Large intestine (tissue), 3 donors: Measurements from ENCODE around the gene MR1. TPM values are rescaled to one million over a fixed set of nuclear protein-coding genes. Genes with fewer than 3 reads are reported as not detected.

Source experiments
- DNase-seq, 2 donors: peaks; one replicate each; pipeline versions ENCODE4 v3.0.0 to v3.0.0-alpha.2; 2013
- H3K27ac ChIP-seq: one replicate; pipeline ENCODE4 v1.5.1; 2013; ENCODE audit warnings: low read length
- H3K27me3 ChIP-seq: 2 replicates; pipeline ENCODE4 v1.6.1; 2013; ENCODE audit warnings: low read length; ENCODE audit not compliant: control insufficient read depth, insufficient read depth
- H3K36me3 ChIP-seq: 2 replicates; pipeline ENCODE4 v1.6.1; 2013; ENCODE audit warnings: low read length; ENCODE audit not compliant: control insufficient read depth, insufficient read depth
- H3K4me1 ChIP-seq: one replicate; pipeline ENCODE4 v1.6.1; 2013; ENCODE audit warnings: low read length; ENCODE audit not compliant: control insufficient read depth, insufficient read depth
- H3K4me3 ChIP-seq: one replicate; pipeline ENCODE4 v1.5.1; 2013; ENCODE audit warnings: low read length
- H3K9me3 ChIP-seq: one replicate; pipeline ENCODE4 v1.6.1; 2013; ENCODE audit warnings: mild to moderate bottlenecking, low read depth, low read length, moderate library complexity; ENCODE audit not compliant: control insufficient read depth
- WGBS: methylation state at CpG from one replicate; pipeline ENCODE4 v1.1.5; 2013; ENCODE audit warnings: low lambda C conversion rate; ENCODE audit not compliant: insufficient coverage; 5-methylcytosine and 5-hydroxymethylcytosine counted together
- polyA plus RNA-seq: library from polyadenylated mRNA; unstranded; fragments of 120-200 nt; gene quantifications from one replicate; pipeline ENCODE4 v1.2.1, GENCODE V29; 2013

Gene MR1
- polyA plus RNA-seq, 1 donor = 10.9 TPM

GRCh38 chr1:181012203-181012745 is 21.5 kb upstream of the MR1 start:
- no peaks in the 10 kb centered on the region for H3K4me1 ChIP-seq
- no peaks in the 10 kb centered on the region for H3K27me3 ChIP-seq
- no CpG with 5 or more reads among the region's 4 CpGs for WGBS
- H3K27ac ChIP-seq = no peak overlapping the region
- no peak for DNase-seq
- no peak overlapping the region for H3K4me3 ChIP-seq
- no peaks in the 10 kb centered on the region for H3K9me3 ChIP-seq
- H3K36me3 ChIP-seq = no peaks in the 10 kb centered on the region

DNA sequence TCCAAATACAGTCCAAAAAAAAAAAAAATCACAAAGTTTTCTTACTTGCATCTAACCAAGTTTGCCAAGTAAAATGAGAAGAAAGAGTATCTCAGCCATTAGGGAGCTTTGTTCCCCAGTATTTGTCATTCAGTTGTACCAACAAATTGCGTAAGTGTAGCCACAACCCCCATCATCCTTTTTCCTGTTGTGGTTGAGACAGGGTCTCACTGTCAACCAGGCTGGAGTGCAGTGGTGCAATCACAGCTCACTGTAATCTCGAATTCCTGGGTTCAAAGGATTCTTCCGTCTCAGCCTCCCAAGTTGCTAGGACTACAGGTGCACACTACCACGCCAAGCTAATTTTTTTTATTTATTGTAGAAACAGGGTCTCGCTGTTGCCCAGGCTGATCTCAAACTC is 20.6 kb upstream of the MR1 start:
- DNase-seq = no peak
- H3K4me3 ChIP-seq = no peak overlapping the region
- H3K27ac ChIP-seq = no peak overlapping the region
- H3K27me3 ChIP-seq = no peaks in the 10 kb centered on the region
- no peaks in the 10 kb centered on the region for H3K36me3 ChIP-seq
- no peaks in the 10 kb centered on the region for H3K9me3 ChIP-seq
- WGBS = no CpG with 5 or more reads among the region's 5 CpGs
- H3K4me1 ChIP-seq = no peaks in the 10 kb centered on the region

DNA sequence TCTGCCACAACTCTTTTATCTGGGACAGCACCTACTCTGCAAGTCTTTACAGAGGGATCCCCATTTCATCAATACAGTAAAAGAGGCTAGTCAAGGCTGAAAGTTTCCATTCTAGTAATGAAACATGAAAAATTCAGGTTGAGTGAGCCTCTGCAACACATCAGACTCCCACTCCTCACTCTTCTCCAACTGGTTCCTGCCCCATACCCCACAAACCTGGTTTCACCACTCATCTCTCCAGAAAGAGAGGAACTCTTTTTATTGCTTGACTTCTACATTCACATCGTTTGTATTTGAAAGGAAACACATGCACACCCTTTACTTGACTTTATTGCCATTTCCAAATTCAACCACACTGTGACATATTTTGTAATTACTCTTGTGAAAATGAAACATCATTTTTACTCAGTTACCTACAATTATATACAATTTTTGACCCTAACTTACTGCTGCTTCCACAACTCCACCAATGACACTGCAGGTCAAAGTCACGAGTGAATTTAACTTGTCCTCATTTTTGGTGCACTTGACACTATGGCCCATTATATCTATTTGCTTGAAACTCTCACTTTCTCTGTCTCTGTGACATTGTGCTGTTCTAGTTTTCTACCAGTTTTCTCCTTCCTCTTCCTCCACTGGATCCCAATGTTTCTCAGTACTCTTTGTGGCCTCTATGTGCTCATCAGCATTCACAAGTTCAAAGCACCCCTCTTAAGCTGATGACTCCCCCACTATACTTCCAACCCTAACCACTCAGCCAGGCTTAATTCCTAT is 19.1 kb upstream of the MR1 start:
- no peak overlapping the region for H3K4me3 ChIP-seq
- H3K36me3 ChIP-seq = no peaks in the 10 kb centered on the region
- WGBS = no CpG with 5 or more reads among the region's 2 CpGs
- DNase-seq = no peak
- no peaks in the 10 kb centered on the region for H3K9me3 ChIP-seq
- H3K4me1 ChIP-seq = no peaks in the 10 kb centered on the region
- H3K27ac ChIP-seq = no peak overlapping the region
- no peaks in the 10 kb centered on the region for H3K27me3 ChIP-seq

- no peaks in the 10 kb centered on the region for H3K36me3 ChIP-seq
- no peaks in the 10 kb centered on the region for H3K9me3 ChIP-seq
- DNase-seq = no peak
- no peaks in the 10 kb centered on the region for H3K27me3 ChIP-seq
- H3K4me1 ChIP-seq = no peaks in the 10 kb centered on the region
- H3K27ac ChIP-seq = no peak overlapping the region
- H3K4me3 ChIP-seq = no peak overlapping the region
Observed at GRCh38 chr1:181015251-181015615, 18.6 kb upstream of the MR1 start.

GRCh38 chr1:181016563-181016962 is 17.2 kb upstream of the MR1 start:
- no peak overlapping the region for H3K27ac ChIP-seq
- WGBS = 90% methylated on average over 2 of the region's 8 CpGs
- no peak for DNase-seq
- H3K4me1 ChIP-seq = peaks cover 7% of the 10 kb centered on the region
- H3K4me3 ChIP-seq = no peak overlapping the region
- H3K9me3 ChIP-seq = no peaks in the 10 kb centered on the region
- no peaks in the 10 kb centered on the region for H3K36me3 ChIP-seq
- H3K27me3 ChIP-seq = no peaks in the 10 kb centered on the region

DNA sequence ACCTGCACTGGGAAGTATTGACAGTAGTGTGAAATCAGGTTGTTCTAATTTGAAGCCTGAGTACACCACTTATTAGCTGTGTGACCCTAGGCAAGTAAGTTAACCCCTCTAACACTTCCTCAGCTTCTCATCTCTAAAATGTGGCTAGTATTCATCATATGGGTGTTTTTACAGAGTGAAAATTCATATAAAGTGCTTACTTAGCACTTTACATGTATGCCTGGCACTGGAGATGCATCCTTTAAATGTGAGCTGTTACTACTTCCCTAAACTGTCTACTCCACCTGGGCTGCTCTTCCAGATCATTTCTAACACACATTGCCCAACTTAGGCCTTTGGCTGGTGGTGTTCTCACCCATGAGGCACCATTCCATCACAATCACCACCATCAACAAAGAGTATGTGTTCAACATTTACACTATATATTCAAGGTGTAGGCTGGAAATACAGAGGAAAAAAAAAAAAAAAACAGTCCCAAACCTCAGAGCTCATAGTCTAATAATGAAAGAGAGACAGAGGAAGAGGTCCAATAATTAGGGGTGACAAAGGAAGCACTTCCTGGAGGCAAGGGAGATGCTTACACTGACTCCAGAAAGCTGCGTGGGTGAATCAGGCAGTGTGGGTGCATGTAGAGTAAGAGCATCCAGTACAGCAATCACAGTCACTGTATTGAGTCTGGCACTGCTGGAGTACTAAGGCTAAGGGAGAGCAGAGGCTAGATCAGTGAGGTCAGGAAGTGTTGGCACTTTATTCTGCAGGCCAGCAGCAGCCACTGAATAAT is 14.7 kb upstream of the MR1 start:
- no peak for DNase-seq
- Histone ChIP-seq H3K4me3 (no peak overlapping the region), H3K27ac (no peak overlapping the region), H3K9me3 (peaks cover 4% of the 10 kb centered on the region), H3K27me3 (no peaks in the 10 kb centered on the region), H3K36me3 (no peaks in the 10 kb centered on the region), H3K4me1 (peaks cover 7% of the 10 kb centered on the region)
- 0% methylated on average over 1 of the region's 1 CpG for WGBS

- H3K27ac ChIP-seq = no peak overlapping the region
- no peaks in the 10 kb centered on the region for H3K27me3 ChIP-seq
- peak overlapping the region; percentile 70 for H3K4me3 ChIP-seq
- H3K9me3 ChIP-seq = peaks cover 4% of the 10 kb centered on the region
- no peaks in the 10 kb centered on the region for H3K36me3 ChIP-seq
- H3K4me1 ChIP-seq = peaks cover 7% of the 10 kb centered on the region
- DNase-seq = no peak
- 100% methylated on average over 1 of the region's 3 CpGs for WGBS
Observed at GRCh38 chr1:181021159-181021558, 12.6 kb upstream of the MR1 start.

GRCh38 chr1:181021811-181022434 is 11.9 kb upstream of the MR1 start:
- H3K36me3 ChIP-seq = no peaks in the 10 kb centered on the region
- no peaks in the 10 kb centered on the region for H3K27me3 ChIP-seq
- H3K4me3 ChIP-seq = peak overlapping the region; percentile 70
- H3K4me1 ChIP-seq = peaks cover 7% of the 10 kb centered on the region
- 0% methylated on average over 1 of the region's 23 CpGs for WGBS
- H3K27ac ChIP-seq = peak overlapping the region; percentile 79
- peak; percentile 35 to 70 for DNase-seq
- peaks cover 4% of the 10 kb centered on the region for H3K9me3 ChIP-seq

DNA sequence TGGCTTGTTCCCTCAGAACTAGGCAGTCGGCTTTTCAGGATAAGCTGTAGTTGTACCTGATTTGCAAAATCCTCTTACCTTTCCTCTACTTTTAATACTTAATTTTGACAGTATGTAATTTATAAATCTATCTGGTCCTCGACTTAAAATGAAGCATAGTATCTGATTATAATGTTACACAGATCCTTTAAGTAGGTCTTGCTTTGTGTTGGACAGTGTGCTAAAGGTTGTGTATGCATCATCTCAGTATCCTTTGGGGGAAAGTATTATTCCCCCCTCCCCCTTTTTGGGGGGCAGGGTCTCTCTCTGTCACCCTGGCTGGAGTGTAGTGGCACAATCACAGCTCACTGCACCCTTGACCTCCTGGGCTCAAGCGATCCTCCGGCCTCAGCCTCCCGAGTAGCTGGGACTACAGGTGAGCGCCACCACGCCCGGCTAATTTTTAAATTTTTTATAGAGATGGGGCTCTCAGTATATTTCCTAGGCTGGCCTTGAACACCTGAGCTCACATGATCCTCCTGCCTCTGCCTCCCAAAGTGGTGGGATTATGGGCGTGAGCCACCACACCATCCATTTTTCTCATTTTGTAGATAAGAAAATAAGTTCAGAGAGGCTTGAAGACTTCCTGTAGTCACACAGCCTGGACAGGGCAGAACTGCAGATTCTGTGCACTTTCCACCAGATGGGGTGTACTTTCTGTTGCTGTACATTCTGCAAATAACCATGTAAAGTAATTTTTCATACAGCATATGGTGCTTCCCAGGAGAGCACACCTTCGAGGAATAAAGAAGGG is 10.3 kb upstream of the MR1 start:
- DNase-seq = no peak
- WGBS = 80% methylated on average over 1 of the region's 10 CpGs
- Histone ChIP-seq H3K4me3 (peak overlapping the region; percentile 70), H3K27me3 (no peaks in the 10 kb centered on the region), H3K36me3 (no peaks in the 10 kb centered on the region), H3K9me3 (peaks cover 4% of the 10 kb centered on the region), H3K27ac (peak overlapping the region; percentile 8), H3K4me1 (peaks cover 7% of the 10 kb centered on the region)

GRCh38 chr1:181028196-181028595 is 5.6 kb upstream of the MR1 start:
- Histone ChIP-seq H3K4me1 (peaks cover 3% of the 10 kb centered on the region), H3K9me3 (no peaks in the 10 kb centered on the region), H3K27ac (no peak overlapping the region), H3K36me3 (no peaks in the 10 kb centered on the region), H3K27me3 (no peaks in the 10 kb centered on the region), H3K4me3 (no peak overlapping the region)
- no peak for DNase-seq
